Measurements from ENCODE around the gene MRPL28.
"Not testable (repeated sequence)": the region's sequence is repeated elsewhere in the genome, so short reads cannot be mapped to it uniquely, and the experiment has no call there.

MRPL28 gene

DNA sequence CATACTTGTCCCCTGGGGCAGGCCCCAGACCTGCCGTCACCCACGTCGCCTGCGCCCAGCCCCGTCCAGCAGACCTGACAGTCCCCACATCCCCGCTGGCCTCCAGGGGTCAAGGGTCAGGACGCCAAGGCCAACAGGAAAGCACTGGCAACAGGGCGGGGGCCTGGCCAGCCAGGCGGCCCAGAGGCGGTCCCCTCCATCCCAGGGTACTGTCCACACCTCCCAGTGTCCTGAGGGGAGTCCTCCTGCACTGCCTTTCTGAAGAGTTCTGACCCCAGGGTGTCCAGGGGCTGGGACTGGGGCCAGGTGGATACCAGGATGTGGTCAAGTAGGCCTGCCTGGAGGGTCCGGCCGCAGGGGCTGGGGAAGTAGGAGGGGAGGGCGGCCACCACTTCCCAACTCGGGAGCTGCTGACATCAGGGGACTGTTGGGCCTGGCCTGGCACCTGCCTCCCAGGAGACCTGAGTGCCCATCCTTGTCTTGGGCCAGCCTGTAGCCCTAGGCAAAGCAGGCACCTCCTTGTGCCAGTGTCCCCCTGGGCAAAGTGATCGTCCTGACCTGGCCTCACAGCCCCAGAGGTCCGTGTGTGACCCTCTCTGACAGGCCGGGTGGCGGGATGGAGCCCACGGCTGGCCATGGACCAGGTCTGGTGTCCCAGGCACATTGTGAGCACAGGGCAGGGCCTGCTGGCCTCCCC, 11.1 kb downstream of the MRPL28 start:
- DNase-seq: no peak

GRCh38 chr16:356741-357140, 13.6 kb downstream of the MRPL28 start:
- DNase-seq: no peak

- DNase-seq: peak; percentile 18 to 26
Measured at GRCh38 chr16:354971-355461, 15.3 kb downstream of the MRPL28 start.

DNA sequence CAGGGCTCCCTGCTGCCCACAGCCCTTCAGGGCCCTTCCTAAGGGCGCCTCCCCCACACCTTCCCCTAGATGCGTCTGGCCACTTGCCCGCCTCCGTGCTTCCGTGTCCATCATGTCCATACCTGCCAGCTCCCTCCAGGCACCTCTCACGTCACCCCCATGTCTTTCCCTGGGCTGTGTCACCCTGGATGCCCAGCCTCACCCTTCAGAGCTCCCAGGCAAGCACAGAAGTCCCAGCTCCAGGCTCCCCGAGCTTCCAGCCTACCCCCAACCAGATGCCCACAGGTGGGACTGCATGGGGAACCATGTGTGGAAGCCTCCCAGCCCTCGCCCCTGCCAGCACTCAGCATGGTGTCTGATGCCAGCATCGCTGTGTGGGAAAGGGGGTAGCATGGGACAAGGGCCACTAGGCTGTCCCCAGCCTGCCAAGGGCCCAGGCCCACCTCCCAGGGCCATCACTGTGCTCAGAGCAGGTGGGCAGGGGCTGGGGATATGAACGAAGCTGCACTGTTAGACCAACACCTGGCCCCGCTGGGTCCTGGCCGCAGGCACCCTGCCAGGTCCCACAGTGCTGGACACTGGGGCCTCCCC, 16.0 kb downstream of the MRPL28 start:
- DNase-seq: no peak

DNA sequence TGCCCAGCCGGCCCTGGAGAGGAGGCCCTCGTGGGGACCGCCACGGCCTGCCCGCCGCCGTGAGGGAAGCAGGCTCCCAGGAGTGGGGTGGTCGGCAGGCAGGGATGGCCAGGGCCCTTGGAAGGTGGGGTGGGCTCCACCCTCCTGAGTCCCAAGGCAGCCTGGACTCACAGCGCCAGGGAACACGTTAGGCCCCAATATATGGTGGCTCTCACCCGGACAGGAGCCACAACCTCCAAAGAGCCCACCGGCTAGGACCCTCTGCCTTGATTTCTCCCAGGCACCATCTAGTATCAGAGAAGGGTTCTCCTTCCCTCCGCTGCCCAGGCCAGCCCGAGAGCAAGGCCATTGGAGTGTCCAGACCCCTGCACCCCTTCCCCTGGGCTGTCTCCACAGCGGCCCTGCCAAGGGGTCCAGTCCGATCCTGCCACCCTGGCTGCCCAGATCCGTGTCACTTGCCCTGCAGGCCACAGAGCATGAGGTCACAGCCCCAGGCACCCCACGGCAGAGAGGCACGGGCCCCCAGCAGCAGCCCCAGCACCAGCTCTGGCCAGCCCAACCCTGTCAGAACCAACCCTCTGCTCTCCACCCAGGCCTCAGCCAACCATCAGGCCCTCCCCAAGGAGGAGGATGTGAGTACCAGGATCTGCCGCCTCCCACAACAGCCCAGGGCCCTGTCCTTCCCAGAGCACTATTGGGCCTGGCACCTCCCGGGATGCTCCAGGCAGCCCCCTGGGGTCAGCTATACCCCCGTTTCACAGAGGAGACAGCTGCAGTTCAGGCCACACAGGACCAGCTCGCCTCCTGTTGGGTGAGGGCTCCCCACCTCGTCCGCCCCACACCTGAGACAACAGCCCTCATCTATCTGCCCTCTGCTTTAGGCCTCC, 16.7 kb downstream of the MRPL28 start:
- no peak for DNase-seq

- DNase-seq: peak; percentile 100
Measured at GRCh38 chr16:352547-353403, 17.6 kb downstream of the MRPL28 start, which contains the start of gene AXIN1. Gene AXIN1 (minus strand): TSS chr16:352723. CDS start chr16:347025, 5,698 bp downstream.

DNA sequence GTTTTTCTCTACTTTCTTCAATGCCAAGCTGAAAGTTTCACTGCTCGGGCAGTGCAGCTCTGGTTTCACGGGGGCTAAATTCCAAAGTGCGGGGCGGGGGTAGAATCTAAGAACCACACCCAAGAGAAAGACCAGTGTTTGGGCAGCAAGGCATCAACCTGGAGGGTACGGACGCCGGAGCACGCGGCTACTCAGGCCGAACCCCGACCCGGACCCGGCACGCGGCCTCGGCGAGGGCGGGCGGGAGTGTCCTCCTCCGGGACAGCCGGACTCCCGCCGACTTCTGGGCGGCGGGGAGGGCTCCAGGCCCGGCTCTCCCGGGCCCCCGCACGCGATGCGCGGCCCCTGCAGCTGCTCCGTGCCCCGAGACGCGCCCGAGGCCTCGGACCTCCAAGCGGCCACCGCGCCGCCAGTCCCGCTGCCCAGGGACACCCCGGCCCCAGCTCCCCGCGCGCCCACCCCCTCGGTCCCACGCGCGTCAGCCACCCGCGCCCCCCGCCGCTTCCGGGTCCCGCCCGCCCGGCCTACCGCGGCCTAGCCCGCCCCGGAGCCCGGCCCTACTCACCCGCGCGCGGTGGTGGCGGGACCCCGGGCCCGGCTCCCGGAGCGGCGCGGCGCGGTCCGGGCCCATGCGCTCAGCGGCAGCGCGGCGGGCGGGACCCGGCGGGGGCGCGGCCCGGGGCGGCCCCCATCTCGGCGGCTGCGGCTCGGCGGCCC, 18.4 kb downstream of the MRPL28 start:
- DNase-seq: no peak

- DNase-seq: no peak
Measured at GRCh38 chr16:350203-350602, 20.1 kb downstream of the MRPL28 start.

- no peak for DNase-seq
Measured at GRCh38 chr16:349211-349610, 21.1 kb downstream of the MRPL28 start.

GRCh38 chr16:348495-348894, 21.8 kb downstream of the MRPL28 start:
- DNase-seq: not testable (repeated sequence)

GRCh38 chr16:347203-347602, 23.1 kb downstream of the MRPL28 start:
- no peak for DNase-seq

- DNase-seq: no peak
Measured at GRCh38 chr16:346587-346986, 23.8 kb downstream of the MRPL28 start.

- DNase-seq: no peak
Measured at GRCh38 chr16:345772-346171, 24.6 kb downstream of the MRPL28 start.

DNA sequence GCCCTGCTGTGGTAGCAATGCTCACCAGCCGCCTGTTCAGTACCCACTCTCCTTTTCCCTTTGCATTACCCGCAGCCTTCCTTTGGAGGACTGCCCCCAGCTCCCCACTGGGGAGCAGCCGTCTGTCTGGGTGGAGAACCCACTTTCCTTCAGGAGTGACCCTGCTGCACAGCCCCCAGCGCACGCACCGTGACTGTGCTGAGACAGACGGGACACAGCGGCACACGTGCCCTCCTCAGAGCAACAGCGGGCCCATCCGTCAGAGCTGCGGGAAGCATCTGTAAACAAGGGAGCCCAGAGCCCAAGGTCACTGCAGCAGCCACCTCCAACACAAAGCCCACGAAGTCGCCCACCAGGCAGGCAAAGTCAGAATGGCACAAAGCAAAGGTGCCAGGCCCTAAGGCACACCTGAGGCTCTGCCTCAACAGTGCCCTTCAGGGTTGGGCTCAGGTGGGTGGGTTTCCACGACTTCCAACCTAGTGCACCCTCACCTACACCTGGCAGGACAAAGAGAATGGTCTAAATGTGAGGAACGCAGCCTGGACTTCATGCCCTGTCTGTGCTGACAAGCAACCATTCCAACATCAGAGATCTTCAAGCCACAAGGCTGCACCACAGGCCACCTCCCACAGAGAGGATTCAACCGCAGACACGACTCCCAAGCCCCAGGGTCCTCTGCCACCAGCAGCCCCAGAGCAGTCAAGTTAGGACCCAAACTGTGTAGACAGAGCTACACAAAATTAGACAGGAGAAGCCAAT, 27.7 kb downstream of the MRPL28 start:
- no peak for DNase-seq

- DNase-seq: not testable (repeated sequence)
Measured at GRCh38 chr16:341974-342336, 28.4 kb downstream of the MRPL28 start.

DNA sequence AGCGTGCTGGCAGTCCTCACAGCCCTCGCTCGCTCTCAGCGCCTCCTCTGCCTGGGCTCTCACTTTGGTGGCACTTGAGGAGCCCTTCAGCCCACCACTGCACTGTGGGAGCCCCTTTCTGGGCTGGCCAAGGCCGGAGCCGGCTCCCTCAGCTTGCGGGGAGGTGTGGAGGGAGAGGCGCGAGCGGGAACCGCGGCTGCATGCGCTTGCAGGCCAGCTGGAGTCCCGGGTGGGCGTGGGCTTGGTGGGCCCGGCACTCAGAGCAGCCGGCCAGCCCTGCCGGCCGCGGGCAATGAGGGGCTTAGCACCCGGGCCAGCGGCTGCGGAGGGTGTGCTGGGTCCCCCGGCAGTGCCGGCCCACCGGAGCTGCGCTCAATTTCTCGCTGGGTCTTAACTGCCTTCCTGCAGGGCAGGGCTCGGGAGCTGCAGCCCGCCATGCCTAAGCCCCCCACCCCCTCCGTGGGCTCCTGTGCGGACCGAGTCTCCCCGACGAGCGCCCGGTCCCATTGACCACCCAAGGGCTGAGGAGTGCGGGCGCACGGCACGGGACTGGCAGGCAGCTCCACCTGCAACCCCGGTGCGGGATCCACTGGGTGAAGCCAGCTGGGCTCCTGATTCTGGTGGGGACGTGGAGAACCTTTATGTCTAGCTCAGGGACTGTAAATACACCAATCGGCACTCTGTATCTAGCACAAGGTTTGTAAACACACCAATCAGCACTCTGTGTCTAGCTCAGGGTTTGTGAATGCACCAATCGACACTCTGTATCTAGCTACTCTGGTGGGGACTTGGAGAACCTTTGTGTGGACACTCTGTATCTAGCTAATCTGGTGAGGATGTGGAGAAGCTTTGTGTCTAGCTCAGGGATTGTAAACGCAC, 29.0 kb downstream of the MRPL28 start:
- not testable (repeated sequence) for DNase-seq

GRCh38 chr16:340370-341091, 29.8 kb downstream of the MRPL28 start:
- no peak for DNase-seq

DNA sequence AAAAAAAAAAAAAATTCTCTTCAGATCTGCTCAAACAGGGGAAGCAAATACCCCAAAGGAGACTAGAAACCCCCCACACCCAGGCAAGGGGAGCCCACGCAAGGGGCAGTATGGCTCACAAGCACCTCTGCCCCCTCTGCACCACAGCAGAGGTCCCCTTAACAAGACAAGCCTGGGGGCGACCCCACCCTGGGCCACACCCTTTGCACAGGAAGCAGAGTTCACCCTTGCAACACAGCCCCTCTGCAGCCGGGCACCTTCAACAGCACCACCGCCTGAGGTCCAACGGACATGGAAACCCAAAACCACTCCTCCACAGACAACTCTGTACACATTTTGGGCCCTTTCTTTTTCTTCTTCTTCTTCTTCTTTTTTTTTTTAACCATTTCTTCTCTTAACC, 30.7 kb downstream of the MRPL28 start:
- DNase-seq: no peak

DNA sequence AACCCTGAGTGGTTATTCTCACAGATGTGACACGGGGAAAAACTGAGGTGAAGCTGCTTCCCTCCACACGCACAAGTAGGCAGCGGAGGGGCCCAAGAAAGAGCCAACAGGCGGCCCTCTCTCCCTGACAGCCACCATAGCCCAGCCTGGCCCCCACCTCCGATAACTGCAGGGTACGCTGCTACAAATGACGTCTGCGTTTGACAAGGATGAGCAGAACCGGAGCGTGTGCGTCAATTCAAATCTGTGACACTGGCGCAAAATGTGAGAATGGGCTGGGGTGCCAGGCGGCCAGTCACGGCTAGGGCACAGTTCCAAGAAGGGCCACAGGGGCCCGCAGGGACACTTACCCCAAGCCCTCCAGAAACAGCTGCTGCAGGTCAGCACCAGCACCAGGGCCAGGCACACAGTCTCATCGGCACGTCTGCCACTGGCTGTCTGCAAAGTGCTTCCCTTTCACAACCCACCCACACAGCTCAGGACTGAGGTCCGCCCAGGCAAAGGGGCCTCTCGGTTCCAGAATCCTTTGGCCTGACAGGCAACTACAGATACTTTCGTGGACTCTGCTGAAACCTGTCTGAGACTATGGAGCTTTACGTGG, 32.3 kb downstream of the MRPL28 start:
- no peak for DNase-seq
